Lower leg skin (tissue), 3 donors: ENCODE measurements around the gene SUB1.

Experiments
- POLR2A ChIP-seq, 2 donors: fragments of 450-650 bp; IDR thresholded peaks; one replicate each; pipeline ENCODE4 v1.6.1; 2016 to 2017; ENCODE audit warnings: antibody characterized with exemption in 2 of 2, mild to moderate bottlenecking in 1 of 2, moderate library complexity in 1 of 2
- TF ChIP-seq, protein P1 (sequence below), 3 donors: fragments of 450-650 bp; IDR thresholded peaks; one replicate each; pipeline ENCODE4 v1.5.1; 2016; ENCODE audit warnings: antibody characterized with exemption in 3 of 3, mild to moderate bottlenecking in 3 of 3, moderate library complexity in 2 of 3

DNA sequence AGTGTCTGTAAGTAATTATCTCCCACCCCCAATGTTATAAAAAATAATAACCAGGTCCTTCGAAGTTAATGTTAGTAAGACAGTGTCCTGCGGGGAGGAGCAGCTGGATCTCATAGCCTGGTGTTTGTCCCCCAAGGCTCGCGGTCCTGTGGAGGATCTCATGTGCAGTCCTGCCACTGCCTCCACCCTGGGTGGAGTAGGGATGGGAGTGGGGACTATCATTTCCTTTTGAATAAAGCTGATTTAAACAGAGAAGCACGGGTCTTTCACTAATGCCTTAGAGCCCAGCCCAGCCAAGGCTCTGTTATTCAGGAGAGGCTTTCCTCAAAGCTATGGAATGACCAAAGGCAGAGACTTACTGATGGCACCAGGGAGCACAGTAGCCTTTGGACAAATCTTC is 40.2 kb downstream of the SUB1 start:
- TF ChIP-seq, protein P1, sequence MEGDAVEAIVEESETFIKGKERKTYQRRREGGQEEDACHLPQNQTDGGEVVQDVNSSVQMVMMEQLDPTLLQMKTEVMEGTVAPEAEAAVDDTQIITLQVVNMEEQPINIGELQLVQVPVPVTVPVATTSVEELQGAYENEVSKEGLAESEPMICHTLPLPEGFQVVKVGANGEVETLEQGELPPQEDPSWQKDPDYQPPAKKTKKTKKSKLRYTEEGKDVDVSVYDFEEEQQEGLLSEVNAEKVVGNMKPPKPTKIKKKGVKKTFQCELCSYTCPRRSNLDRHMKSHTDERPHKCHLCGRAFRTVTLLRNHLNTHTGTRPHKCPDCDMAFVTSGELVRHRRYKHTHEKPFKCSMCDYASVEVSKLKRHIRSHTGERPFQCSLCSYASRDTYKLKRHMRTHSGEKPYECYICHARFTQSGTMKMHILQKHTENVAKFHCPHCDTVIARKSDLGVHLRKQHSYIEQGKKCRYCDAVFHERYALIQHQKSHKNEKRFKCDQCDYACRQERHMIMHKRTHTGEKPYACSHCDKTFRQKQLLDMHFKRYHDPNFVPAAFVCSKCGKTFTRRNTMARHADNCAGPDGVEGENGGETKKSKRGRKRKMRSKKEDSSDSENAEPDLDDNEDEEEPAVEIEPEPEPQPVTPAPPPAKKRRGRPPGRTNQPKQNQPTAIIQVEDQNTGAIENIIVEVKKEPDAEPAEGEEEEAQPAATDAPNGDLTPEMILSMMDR (IDR thresholded peaks at IDR 0.05), result no peak
- no peak for TF ChIP-seq POLR2A (IDR thresholded peaks at IDR 0.05)
